HUES64 (cell line): ENCODE measurements around the gene TWSG1.
"Not testable (repeated sequence)": the region's sequence is repeated elsewhere in the genome, so short reads cannot be mapped to it uniquely, and the experiment has no call there.

Source experiments
- H3K27ac ChIP-seq: 2 replicates; pipeline ENCODE4 v1.7.0; 2013; ENCODE audit warnings: low read depth, low read length, inconsistent platforms
- H3K27me3 ChIP-seq: 2 replicates; pipeline ENCODE4 v1.6.1; 2013; ENCODE audit warnings: mild to moderate bottlenecking, low read length; ENCODE audit not compliant: insufficient read depth
- H3K36me3 ChIP-seq: 2 replicates; pipeline ENCODE4 v1.6.1; 2013; ENCODE audit warnings: mild to moderate bottlenecking, low read length; ENCODE audit not compliant: insufficient read depth
- H3K4me1 ChIP-seq: 2 replicates; pipeline ENCODE4 v1.6.1; 2013; ENCODE audit warnings: mild to moderate bottlenecking, low read length, moderate library complexity; ENCODE audit not compliant: insufficient read depth
- H3K4me3 ChIP-seq: 2 replicates; pipeline ENCODE4 v1.5.1; 2013; ENCODE audit warnings: mild to moderate bottlenecking, low read length, moderate library complexity
- H3K9ac ChIP-seq: 2 replicates; pipeline ENCODE4 v1.6.1; 2013; ENCODE audit warnings: mild to moderate bottlenecking, low read depth, low read length
- H3K9me3 ChIP-seq: 2 replicates; pipeline ENCODE4 v1.6.1; 2013; ENCODE audit warnings: low read depth, low read length; ENCODE audit not compliant: insufficient read depth
- WGBS: fragments of 150-250, 120-280 bp; methylation state at CpG from one replicate; pipeline ENCODE4 v1.1.7; 2013; ENCODE audit warnings: missing lambda C conversion rate; 5-methylcytosine and 5-hydroxymethylcytosine counted together

TWSG1 gene

DNA sequence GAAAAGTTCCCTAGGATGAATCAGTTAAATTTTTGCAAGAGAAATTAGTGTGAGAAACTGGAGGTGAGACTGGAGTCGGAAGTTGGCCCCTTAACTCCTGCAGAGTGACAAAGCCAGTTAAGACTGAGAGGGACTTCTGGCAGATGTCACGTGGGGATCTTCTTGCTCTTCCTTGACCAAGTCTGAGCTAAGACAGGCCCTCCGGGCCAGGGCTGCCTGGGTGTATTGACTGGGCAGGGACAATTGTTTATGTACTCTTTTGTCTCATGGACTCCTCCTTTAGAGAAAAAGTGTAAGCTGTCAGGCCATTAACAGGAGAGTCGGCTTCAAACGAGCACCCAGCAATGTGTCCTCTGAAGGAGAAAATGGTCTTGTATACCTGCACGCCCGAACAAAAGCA, 92.2 kb downstream of the TWSG1 start:
- H3K4me1 ChIP-seq: no peaks in the 10 kb centered on the region
- no peak overlapping the region for H3K4me3 ChIP-seq
- H3K9ac ChIP-seq: no peak overlapping the region
- WGBS: 94% methylated on average over 7 of the region's 7 CpGs
- H3K27me3 ChIP-seq: no peaks in the 10 kb centered on the region
- H3K9me3 ChIP-seq: peaks cover 13% of the 10 kb centered on the region; the same call in 1 of the 2 replicates
- no peaks in the 10 kb centered on the region for H3K36me3 ChIP-seq
- no peak overlapping the region for H3K27ac ChIP-seq

DNA sequence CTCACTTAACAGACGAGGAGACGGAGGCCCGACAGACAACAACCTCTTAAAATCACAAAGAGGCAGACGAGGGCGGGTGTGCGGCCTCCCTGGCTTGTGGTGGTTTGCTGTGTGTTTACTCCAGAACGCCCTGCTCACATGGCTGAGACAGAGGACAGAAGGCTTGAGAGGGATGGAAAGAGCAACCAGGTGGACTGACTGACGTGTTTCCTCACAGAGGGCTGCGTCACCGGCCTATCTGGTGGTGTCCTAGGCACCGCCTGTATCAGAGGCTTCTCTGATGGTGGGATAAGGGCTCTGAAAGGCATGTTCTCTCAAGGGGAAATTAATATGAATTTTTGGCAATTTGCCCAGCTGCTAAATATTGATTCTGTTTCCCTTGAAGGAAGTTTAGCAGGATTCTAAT, 93.7 kb downstream of the TWSG1 start:
- WGBS: 96% methylated on average over 11 of the region's 11 CpGs

DNA sequence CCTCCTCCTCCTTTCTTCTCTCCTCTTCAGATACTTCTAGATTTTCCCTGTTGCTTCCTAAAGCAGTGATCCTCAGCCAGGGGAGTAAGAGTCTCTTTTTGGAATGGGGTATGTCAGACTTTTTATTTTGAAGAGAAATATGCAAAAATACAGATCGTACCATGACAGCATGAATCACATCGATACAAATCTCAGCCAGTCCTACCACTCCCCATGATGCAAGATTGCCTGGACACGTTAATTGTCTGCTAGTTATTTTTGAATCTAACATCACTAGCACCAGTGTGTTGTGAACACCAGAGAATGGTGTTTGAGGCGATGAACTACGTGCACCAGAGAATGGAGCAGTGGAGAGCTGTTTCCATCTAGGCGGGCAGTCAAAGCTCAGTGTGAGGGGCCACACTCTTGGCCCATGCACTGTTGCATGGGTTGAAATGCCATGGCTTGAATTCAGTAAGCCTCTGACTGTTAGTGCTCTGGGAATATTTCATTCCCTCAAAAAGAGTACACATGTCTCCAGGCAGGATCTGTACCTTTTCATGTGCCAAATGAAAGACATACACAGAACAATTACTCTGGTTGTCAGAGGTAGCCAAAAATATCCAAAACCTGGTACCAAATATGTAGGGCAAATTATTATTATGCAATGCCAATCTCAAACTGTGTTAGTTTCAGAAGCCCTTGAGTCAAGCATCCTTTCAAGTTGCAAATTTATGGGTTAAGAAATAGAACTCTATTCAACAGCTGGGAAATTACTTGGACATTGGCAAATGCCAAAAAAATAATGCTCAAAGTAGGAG, 94.5 kb downstream of the TWSG1 start:
- no peaks in the 10 kb centered on the region for H3K27me3 ChIP-seq
- H3K36me3 ChIP-seq: no peaks in the 10 kb centered on the region
- 96% methylated on average over 6 of the region's 6 CpGs for WGBS
- peaks cover 9% of the 10 kb centered on the region; the same call in 1 of the 2 replicates for H3K9me3 ChIP-seq
- no peak overlapping the region for H3K9ac ChIP-seq
- H3K4me3 ChIP-seq: no peak overlapping the region
- H3K4me1 ChIP-seq: peaks cover 7% of the 10 kb centered on the region
- no peak overlapping the region for H3K27ac ChIP-seq

More for the DNA sequence above, 93.7 kb downstream of the TWSG1 start:
- Histone ChIP-seq H3K36me3 (no peaks in the 10 kb centered on the region), H3K27ac (no peak overlapping the region), H3K4me1 (peaks cover under 1% of the 10 kb centered on the region; the same call in 1 of the 2 replicates), H3K9ac (no peak overlapping the region), H3K27me3 (no peaks in the 10 kb centered on the region), H3K9me3 (peaks cover 13% of the 10 kb centered on the region; the same call in 1 of the 2 replicates), H3K4me3 (no peak overlapping the region)

DNA sequence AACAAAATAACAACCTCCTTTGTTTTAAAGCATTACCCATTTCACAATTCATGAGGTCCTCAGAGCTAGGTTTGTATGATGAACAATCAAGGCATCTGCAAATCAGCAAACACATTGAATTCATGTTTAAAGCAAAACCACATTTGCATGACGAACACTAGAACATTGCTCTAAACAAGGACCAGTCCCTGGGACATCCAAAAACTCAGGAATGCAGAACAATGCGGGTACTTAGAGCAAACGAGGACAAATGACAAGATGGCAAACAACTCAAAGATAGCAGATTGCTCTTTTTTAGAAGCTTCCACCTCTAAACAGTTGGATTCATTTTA, 95.1 kb downstream of the TWSG1 start:
- WGBS: 87% methylated on average over 3 of the region's 3 CpGs
- Histone ChIP-seq H3K9me3 (peaks cover 6% of the 10 kb centered on the region; the same call in 1 of the 2 replicates), H3K27me3 (no peaks in the 10 kb centered on the region), H3K27ac (no peak overlapping the region), H3K9ac (no peak overlapping the region), H3K4me3 (no peak overlapping the region), H3K36me3 (no peaks in the 10 kb centered on the region), H3K4me1 (peaks cover 11% of the 10 kb centered on the region)

DNA sequence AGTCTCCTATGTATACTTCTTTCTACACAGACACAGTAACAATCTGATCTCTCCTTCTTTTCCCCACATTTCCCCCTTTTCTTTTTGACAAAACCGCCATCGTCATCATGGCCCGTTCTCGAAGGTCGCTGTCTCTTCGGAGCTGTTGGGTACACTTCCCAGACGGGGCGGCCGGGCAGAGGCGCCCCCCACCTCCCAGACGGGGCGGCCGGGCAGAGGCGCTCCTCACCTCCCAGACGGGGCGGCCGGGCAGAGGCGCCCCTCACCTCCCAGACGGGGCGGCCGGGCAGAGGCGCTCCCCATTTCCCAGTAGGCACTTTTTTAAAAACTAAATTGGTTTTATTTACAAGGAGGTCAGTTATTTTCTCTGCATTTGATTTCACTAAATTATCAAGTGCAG, 95.7 kb downstream of the TWSG1 start:
- not testable (repeated sequence) for H3K4me3 ChIP-seq, H3K9ac ChIP-seq, H3K9me3 ChIP-seq, H3K36me3 ChIP-seq, H3K27me3 ChIP-seq, H3K27ac ChIP-seq
- peaks cover 11% of the 10 kb centered on the region for H3K4me1 ChIP-seq
- 95% methylated on average over 21 of the region's 22 CpGs for WGBS

DNA sequence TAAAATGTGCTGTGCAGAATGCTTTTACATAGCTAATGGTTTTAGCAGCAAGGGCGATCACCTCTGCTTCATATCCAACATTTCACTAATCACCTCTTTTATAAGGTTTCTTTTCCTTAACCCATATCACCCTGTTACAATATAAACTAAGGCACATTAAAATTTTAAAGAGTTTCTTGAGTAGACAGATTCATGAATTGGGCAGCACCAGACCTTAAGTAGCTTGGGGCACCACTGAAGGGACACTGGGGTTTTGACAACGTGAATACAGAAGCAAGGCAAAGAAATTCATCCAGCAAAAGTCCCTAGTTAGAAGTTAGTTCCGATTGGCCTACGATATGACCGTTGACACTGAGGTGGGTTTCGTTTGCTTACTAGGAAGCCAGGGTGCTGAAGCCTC, 96.7 kb downstream of the TWSG1 start:
- Histone ChIP-seq H3K9ac (no peak overlapping the region), H3K36me3 (no peaks in the 10 kb centered on the region), H3K27me3 (no peaks in the 10 kb centered on the region), H3K4me1 (peaks cover 13% of the 10 kb centered on the region), H3K9me3 (peaks cover 6% of the 10 kb centered on the region; the same call in 1 of the 2 replicates), H3K27ac (no peak overlapping the region), H3K4me3 (no peak overlapping the region)
- 92% methylated on average over 6 of the region's 6 CpGs for WGBS

DNA sequence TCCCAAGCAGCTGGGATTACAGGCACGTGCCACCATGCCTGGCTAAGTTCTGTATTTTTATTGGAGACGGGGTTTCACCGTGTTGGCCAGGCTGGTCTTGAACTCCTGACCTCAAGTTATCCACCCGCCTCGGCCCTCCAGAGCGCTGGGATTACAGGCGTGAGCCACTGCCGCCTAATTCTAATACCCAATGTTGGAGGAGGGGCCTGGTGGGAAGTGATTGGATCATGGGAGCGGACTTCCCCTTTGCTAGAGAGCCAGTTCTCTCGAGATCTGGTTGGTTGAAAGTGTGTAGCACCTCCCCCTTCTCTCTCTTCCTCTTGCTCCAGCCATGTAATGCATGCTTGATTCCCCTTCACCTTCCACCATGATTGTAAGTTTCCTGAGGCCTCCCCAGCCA, 98.5 kb downstream of the TWSG1 start:
- H3K9ac ChIP-seq, H3K4me3 ChIP-seq, H3K27ac ChIP-seq, H3K27me3 ChIP-seq, H3K9me3 ChIP-seq, H3K36me3 ChIP-seq: not testable (repeated sequence)
- peaks cover 19% of the 10 kb centered on the region for H3K4me1 ChIP-seq
- 87% methylated on average over 9 of the region's 10 CpGs for WGBS

DNA sequence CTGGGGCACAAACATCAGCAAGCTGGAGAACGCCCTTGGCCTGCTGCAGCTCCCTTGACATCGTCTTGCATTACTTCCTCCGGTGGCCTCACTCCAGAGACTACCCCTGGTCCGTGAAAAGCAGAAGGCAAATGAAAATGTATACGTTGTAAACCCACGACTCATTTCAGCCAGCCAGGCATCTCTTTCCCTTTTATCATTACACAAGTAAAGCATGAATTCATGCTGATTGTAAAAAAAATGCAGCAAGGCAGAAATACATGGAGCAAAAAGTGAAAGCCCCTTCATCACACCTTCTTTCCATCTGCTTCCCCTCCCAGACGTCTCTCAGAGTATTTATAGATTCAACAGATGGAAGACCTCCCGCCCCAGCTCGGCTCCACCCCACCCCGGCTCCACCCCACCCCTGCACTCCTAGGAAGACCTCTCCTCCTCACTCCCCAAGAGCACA, 99.1 kb downstream of the TWSG1 start:
- Histone ChIP-seq H3K27ac (no peak overlapping the region), H3K9ac (peak overlapping the region; percentile 59; the same call in 1 of the 2 replicates), H3K9me3 (peaks cover 6% of the 10 kb centered on the region; the same call in 1 of the 2 replicates), H3K36me3 (no peaks in the 10 kb centered on the region), H3K4me3 (no peak overlapping the region), H3K4me1 (peaks cover 19% of the 10 kb centered on the region), H3K27me3 (no peaks in the 10 kb centered on the region)
- 61% methylated on average over 10 of the region's 10 CpGs for WGBS

DNA sequence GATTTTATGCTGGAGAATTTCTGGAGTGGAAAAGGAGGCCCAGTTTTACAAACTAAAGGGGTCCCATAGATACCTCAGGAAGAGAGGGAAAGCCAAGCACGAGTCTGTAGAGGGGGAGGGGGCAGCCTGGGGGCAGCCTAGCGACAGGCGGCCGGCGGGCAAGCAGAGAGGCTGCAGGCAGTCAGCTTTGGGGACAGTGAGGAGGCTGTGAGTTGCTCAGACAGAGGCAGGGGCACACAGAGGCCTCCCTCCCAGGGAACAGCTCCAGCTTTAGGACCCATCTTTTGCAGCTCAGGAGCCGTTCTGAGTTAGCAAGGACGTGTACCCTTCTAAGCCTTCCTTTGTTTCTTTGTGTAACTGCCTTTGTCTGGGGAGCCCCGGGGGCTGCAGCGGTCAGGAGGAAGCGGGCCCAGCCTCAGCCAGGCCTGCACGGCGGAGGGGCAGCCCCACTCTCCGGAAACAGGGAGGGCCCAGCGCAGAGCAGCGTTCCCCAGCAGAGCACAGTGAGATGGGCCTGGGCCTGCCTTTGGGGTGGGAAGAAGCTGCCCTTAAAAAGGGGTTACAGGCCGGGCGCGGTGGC, 99.6 kb downstream of the TWSG1 start:
- H3K4me1 ChIP-seq: peaks cover 19% of the 10 kb centered on the region
- 55% methylated on average over 18 of the region's 18 CpGs for WGBS
- H3K36me3 ChIP-seq: no peaks in the 10 kb centered on the region
- H3K27ac ChIP-seq: peak overlapping the region; percentile 66
- H3K27me3 ChIP-seq: no peaks in the 10 kb centered on the region
- H3K9ac ChIP-seq: peak overlapping the region; percentile 59
- H3K9me3 ChIP-seq: peaks cover 6% of the 10 kb centered on the region; the same call in 1 of the 2 replicates
- H3K4me3 ChIP-seq: no peak overlapping the region

DNA sequence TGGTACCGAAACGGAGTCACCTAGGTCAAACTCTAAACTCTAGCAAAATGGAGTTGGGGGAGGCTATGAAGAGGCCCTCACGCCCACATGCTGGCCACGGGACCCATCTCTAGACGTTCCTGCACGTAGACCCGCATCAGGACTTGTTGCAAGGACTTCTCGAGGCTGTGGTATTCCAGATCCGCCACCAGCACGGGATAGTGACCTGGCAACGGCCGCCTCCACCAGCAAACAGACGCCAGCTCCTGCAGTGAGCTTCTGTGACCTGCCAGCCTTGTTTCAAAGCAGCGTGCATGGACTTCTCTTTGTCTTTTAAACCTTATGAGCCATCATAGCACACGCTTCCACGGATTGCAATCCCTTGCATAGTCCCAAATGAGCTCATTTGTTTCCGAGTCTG, 100.5 kb downstream of the TWSG1 start:
- no peak overlapping the region for H3K4me3 ChIP-seq
- no peak overlapping the region for H3K9ac ChIP-seq
- H3K27me3 ChIP-seq: no peaks in the 10 kb centered on the region
- 92% methylated on average over 17 of the region's 17 CpGs for WGBS
- peaks cover 6% of the 10 kb centered on the region; the same call in 1 of the 2 replicates for H3K9me3 ChIP-seq
- no peak overlapping the region for H3K27ac ChIP-seq
- no peaks in the 10 kb centered on the region for H3K36me3 ChIP-seq
- H3K4me1 ChIP-seq: peaks cover 19% of the 10 kb centered on the region

DNA sequence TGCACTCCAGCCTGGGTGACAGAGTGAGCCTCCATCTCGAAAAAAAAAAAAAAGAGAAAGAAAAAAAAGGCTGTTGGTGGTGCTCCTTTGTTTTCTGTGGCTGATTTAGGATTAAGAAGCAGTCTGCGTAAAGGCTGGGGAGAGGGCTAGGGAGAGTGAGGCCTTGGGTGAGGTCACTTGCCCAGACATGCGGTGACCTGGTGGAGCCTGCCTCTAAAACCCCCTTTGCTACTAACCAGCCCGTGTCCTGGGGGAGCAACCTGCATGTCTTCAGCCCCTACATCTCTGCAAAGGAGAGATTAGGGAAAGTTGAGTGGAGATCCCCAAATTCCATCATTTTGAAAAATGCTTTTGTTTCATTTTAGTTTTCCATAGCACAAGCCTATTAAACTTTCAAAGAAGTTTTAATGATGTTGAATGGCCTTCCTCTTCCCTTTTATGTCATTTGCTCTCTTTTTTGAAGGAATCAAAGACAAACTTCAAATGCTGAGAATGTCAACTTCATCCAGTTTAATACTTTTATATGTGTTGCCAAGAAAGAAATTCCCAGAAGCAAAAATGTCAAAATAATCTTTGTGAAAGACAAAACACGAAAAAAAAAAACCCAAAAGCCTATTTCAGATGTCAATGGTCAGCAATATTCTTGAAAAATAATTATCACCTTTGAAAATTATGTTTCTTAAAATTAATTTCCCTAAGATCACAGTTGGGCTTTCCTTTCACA, 101.8 kb downstream of the TWSG1 start:
- Histone ChIP-seq H3K9me3 (no peaks in the 10 kb centered on the region), H3K36me3 (no peaks in the 10 kb centered on the region), H3K9ac (no peak overlapping the region), H3K27ac (no peak overlapping the region), H3K27me3 (no peaks in the 10 kb centered on the region), H3K4me1 (peaks cover 19% of the 10 kb centered on the region), H3K4me3 (no peak overlapping the region)
- 82% methylated on average over 4 of the region's 5 CpGs for WGBS
